ENCODE results near the gene LIX1L. TPM values are rescaled to one million over a fixed set of nuclear protein-coding genes. Genes with fewer than 3 reads are reported as not detected.
A peak's percentile ranks its signal among the peaks of the same experiment; 100 is the strongest.

Gene LIX1L
- total RNA-seq, 1 experiment from 2014 or later, result 0.82 TPM

DNA sequence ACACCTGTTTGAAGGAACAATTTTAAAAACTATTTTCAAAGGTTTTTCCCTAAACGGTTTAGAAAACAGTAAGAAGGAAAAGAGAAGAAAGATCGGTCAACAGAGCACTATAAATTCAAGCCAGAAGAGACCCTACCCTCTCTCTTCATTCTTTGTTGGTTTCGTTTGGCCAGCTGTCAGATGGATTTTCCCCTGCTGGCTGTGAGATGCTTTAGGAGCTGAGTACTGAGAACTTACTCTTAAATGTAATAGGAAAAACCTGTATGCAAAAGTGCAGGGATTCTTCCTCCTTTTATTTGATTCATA, 39.9 kb upstream of the LIX1L start:
- H3K27ac Mint-ChIP-seq (ENCODE audit: unreplicated experiment), result peak overlapping the region; percentile 93
- CTCF ChIA-PET, result interaction anchor here (1.0 kb wide), 1 partner anchor 18 kb away, joined by 7 read pairs; no protein-coding TSS in a partner anchor

DNA sequence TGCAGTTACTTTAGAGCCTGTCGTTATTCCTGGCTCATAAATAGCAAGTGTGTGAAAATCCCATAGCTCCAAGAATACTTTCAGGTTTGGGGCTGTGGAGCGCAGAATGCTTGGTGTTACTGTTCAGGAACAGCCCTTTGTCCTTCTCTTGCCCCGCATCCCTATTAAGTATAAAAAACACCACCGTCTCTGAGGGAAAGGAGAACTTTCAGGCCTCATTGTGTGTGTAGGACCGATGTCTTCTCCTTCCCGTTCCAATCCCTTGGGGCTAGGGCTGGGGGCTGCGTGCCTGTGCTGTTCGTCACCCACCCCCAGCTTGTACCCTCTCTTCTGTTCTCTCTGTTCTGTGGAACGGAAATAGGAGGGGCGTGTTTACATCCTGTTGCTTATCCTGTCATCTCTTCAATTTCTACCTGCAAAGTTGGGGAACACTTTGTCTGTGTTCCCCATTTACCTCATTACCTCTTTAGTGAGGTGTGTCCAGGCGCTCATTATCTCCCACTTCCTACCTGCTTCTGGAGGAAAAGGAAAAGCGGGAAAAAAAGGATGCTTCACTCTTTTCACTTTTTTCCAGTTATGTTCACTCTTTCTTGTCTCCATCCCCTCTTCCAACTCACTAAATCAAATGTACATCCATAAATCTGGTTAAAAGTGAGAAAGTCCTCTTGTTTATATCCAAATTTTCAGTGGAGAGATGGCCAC, 39.4 kb upstream of the LIX1L start:
- Histone ChIP-seq H3K36me3 (ENCODE audit: control insufficient read depth, insufficient read depth, low read length) (peaks cover 16% of the 10 kb centered on the region; the same call in 1 of the 2 replicates), H3K4me3 (ENCODE audit: low read depth, low read length) (peak overlapping the region; percentile 91), H3K27me3 (replicated peaks; ENCODE audit: control insufficient read depth, insufficient read depth, low read length) (no peaks in the 10 kb centered on the region), H3K4me1 (peaks cover 13% of the 10 kb centered on the region; the same call in 1 of the 2 replicates), H3K9me3 (no peaks in the 10 kb centered on the region)
- intact Hi-C loops (cut with micrococcal nuclease; ENCODE audit: unreplicated experiment), result no loop called here
- H3K4me1 Mint-ChIP-seq (ENCODE audit: low read depth, unreplicated experiment), result peaks cover 15% of the 10 kb centered on the region
- peak overlapping the region; percentile 84 for H3K4me3 Mint-ChIP-seq (ENCODE audit: unreplicated experiment)
- ChIA-PET CTCF (interaction anchor here (1.7 kb wide), 1 partner anchor 18 kb away, joined by 4 read pairs; no protein-coding TSS in a partner anchor), POLR2A (interaction anchor here (0.6 to 1.0 kb wide), 2 partner anchors 17 to 24 kb away, joined by 3 to 4 read pairs; partner anchors contain the start of gene HJV)
- no peaks in the 10 kb centered on the region for H3K9me3 Mint-ChIP-seq (ENCODE audit: unreplicated experiment)
- TF ChIP-seq, protein P1, sequence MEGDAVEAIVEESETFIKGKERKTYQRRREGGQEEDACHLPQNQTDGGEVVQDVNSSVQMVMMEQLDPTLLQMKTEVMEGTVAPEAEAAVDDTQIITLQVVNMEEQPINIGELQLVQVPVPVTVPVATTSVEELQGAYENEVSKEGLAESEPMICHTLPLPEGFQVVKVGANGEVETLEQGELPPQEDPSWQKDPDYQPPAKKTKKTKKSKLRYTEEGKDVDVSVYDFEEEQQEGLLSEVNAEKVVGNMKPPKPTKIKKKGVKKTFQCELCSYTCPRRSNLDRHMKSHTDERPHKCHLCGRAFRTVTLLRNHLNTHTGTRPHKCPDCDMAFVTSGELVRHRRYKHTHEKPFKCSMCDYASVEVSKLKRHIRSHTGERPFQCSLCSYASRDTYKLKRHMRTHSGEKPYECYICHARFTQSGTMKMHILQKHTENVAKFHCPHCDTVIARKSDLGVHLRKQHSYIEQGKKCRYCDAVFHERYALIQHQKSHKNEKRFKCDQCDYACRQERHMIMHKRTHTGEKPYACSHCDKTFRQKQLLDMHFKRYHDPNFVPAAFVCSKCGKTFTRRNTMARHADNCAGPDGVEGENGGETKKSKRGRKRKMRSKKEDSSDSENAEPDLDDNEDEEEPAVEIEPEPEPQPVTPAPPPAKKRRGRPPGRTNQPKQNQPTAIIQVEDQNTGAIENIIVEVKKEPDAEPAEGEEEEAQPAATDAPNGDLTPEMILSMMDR (IDR thresholded peaks at IDR 0.05; ENCODE audit: insufficient read depth in 1 of 2, low read depth in 1 of 2, low read length in 1 of 2, severe bottlenecking in 1 of 2, unreplicated experiment in 1 of 2), result no peak
- H3K36me3 Mint-ChIP-seq (ENCODE audit: insufficient read depth, unreplicated experiment), result peaks cover 40% of the 10 kb centered on the region
- BruUV-seq (replicated peaks), result TSS peak; percentile 92
- H3K27me3 Mint-ChIP-seq (ENCODE audit: insufficient read depth, unreplicated experiment), result no peaks in the 10 kb centered on the region
- peak overlapping the region; percentile 93 for H3K27ac Mint-ChIP-seq (ENCODE audit: unreplicated experiment)
- no peak for DNase-seq

More for the DNA sequence above, 39.9 kb upstream of the LIX1L start:
- peaks cover 15% of the 10 kb centered on the region for H3K4me1 Mint-ChIP-seq (ENCODE audit: low read depth, unreplicated experiment)
- Histone ChIP-seq H3K27me3 (replicated peaks; ENCODE audit: control insufficient read depth, insufficient read depth, low read length) (no peaks in the 10 kb centered on the region), H3K9me3 (no peaks in the 10 kb centered on the region), H3K4me3 (ENCODE audit: low read depth, low read length) (no peak overlapping the region; the same call in 1 of the 2 replicates), H3K36me3 (ENCODE audit: control insufficient read depth, insufficient read depth, low read length) (peaks cover 13% of the 10 kb centered on the region; the same call in 1 of the 2 replicates), H3K4me1 (peaks cover 13% of the 10 kb centered on the region; the same call in 1 of the 2 replicates)
- peaks cover 35% of the 10 kb centered on the region for H3K36me3 Mint-ChIP-seq (ENCODE audit: insufficient read depth, unreplicated experiment)
- no peak for DNase-seq
- H3K4me3 Mint-ChIP-seq (ENCODE audit: unreplicated experiment), result peak overlapping the region; percentile 84
- intact Hi-C loops (cut with micrococcal nuclease; ENCODE audit: unreplicated experiment), result no loop called here
- TF ChIP-seq, protein P1 (IDR thresholded peaks at IDR 0.05; ENCODE audit: insufficient read depth in 1 of 2, low read depth in 1 of 2, low read length in 1 of 2, severe bottlenecking in 1 of 2, unreplicated experiment in 1 of 2), result no peak
- BruUV-seq (replicated peaks), result no TSS peak
- H3K27me3 Mint-ChIP-seq (ENCODE audit: insufficient read depth, unreplicated experiment), result no peaks in the 10 kb centered on the region
- H3K9me3 Mint-ChIP-seq (ENCODE audit: unreplicated experiment), result no peaks in the 10 kb centered on the region
- POLR2A ChIA-PET, result no interaction called here

DNA sequence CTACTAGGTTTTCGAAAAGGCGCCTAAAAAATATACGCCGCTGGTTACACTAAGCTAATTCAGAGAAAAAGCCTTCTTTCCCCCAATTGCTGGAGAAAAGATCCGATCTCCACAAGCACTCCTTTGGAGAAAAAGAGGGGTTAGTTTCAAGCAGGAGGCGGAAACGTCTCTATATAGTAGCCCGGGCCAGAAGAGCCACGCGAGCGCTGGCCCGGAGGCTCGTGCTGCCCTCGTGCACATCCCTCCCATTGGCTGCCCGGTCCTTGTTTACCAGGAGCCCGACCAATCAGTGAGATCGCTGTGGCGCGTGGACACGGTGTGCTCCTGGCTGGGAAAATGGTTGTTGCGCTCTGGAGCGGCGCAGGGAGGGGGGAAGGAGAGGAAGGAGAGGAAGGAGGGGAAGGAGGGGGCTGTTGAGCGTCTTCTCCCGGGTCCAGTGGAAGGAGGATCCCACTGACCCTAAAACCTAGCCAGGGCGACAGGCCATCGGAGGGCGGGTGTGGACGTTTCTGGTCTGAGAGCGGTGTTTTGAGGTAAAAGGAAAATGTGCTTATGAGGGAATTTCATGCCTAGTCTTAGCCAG, 38.7 kb upstream of the LIX1L start, which contains the start of gene TXNIP:
Gene TXNIP, minus strand, starts transcription at position 147 of the 583 bp plus-strand sequence. CDS start 313 bp downstream, outside the sequence.
- CTCF ChIA-PET, result interaction anchor here (1.1 to 1.7 kb wide), 2 partner anchors 17 to 105 kb away, joined by 3 to 4 read pairs; no protein-coding TSS in a partner anchor
- Histone ChIP-seq H3K4me1 (peaks cover 13% of the 10 kb centered on the region; the same call in 1 of the 2 replicates), H3K9me3 (no peaks in the 10 kb centered on the region), H3K27me3 (replicated peaks; ENCODE audit: control insufficient read depth, insufficient read depth, low read length) (no peaks in the 10 kb centered on the region), H3K4me3 (ENCODE audit: low read depth, low read length) (peak within 1 kb of the TSS; percentile 91), H3K36me3 (ENCODE audit: control insufficient read depth, insufficient read depth, low read length) (peaks cover 16% of the 10 kb centered on the region; the same call in 1 of the 2 replicates)
- Mint-ChIP-seq H3K27ac (ENCODE audit: unreplicated experiment) (peak within 1 kb of the TSS; percentile 93), H3K4me1 (ENCODE audit: low read depth, unreplicated experiment) (peaks cover 15% of the 10 kb centered on the region), H3K27me3 (ENCODE audit: insufficient read depth, unreplicated experiment) (no peaks in the 10 kb centered on the region), H3K36me3 (ENCODE audit: insufficient read depth, unreplicated experiment) (peaks cover 43% of the 10 kb centered on the region), H3K4me3 (ENCODE audit: unreplicated experiment) (peak within 1 kb of the TSS; percentile 84), H3K9me3 (ENCODE audit: unreplicated experiment) (no peaks in the 10 kb centered on the region)
- POLR2A ChIA-PET, result interaction anchor here (0.6 to 1.0 kb wide), 3 partner anchors 17 to 25 kb away, joined by 3 to 4 read pairs (median 3); partner anchors contain the start of gene HJV
- DNase-seq, result peak; percentile 95 to 98
- TF ChIP-seq, protein P1 (IDR thresholded peaks at IDR 0.05; ENCODE audit: insufficient read depth in 1 of 2, low read depth in 1 of 2, low read length in 1 of 2, severe bottlenecking in 1 of 2, unreplicated experiment in 1 of 2), result no peak
- intact Hi-C loops (cut with micrococcal nuclease; ENCODE audit: unreplicated experiment), result loop anchor here (1.0 kb wide), 3 partner anchors 11 to 32 kb away; partner anchors contain the start of genes ANKRD34A and POLR3GL
- no TSS peak for BruUV-seq (replicated peaks)

Data from Caco-2 (cell line).